Keratinocyte (primary cell): Measurements from ENCODE around the gene GYS2. TPM values are rescaled to one million over a fixed set of nuclear protein-coding genes. Genes with fewer than 3 reads are reported as not detected.

Experiments used
- DNase-seq: peaks from one replicate; pipeline ENCODE4 v3.0.0-alpha.2; 2011; ENCODE audit warnings: low read depth, missing footprints, low spot score
- FAIRE-seq: peaks from 2 replicates; lab custom pipeline; 2011; peaks lifted over from hg19 to GRCh38; lab: Jason Lieb, UNC
- H2AFZ ChIP-seq: 2 replicates; pipeline ENCODE4 v1.6.0; 2012; ENCODE audit warnings: low read length, control low read depth, inconsistent platforms; ENCODE audit not compliant: control insufficient read depth
- H3K27ac ChIP-seq: 2 replicates; pipeline ENCODE4 v1.5.1; 2011; ENCODE audit warnings: low read length; ENCODE audit not compliant: control insufficient read depth, insufficient read depth
- H3K27me3 ChIP-seq: 3 replicates; pipeline ENCODE4 v1.6.0; 2011; ENCODE audit warnings: low read length; ENCODE audit not compliant: control insufficient read depth, insufficient read depth; ENCODE audit errors: extremely low read depth
- H3K36me3 ChIP-seq, 2 experiments: 2 replicates in 1 of 2; 3 replicates in 1 of 2; pipeline ENCODE4 v1.5.1; 2011; ENCODE audit warnings: low read length in 2 of 2, mild to moderate bottlenecking in 1 of 2; ENCODE audit not compliant: control insufficient read depth in 2 of 2, insufficient read depth in 2 of 2; ENCODE audit errors: extremely low read depth in 1 of 2
- H3K4me1 ChIP-seq: 3 replicates; pipeline ENCODE4 v1.5.1; 2011; ENCODE audit warnings: low read length; ENCODE audit not compliant: control insufficient read depth, insufficient read depth; ENCODE audit errors: extremely low read depth
- H3K4me2 ChIP-seq: 3 replicates; pipeline ENCODE4 v1.6.0; 2011; ENCODE audit warnings: low read depth, low read length; ENCODE audit not compliant: control insufficient read depth, insufficient read depth; ENCODE audit errors: extremely low read depth
- H3K4me3 ChIP-seq, 3 experiments: fragments of 200-600 bp in 1 of 3; sonication (generic) in 1 of 3; 2 replicates in 2 of 3; 3 replicates in 1 of 3; pipeline ENCODE4 v1.5.1; 2011 to 2016; ENCODE audit warnings: low read length in 3 of 3, mild to moderate bottlenecking in 3 of 3, control low read depth in 2 of 3, inconsistent platforms in 1 of 3, low read depth in 1 of 3, mixed read lengths in 1 of 3, mixed run types in 1 of 3, moderate library complexity in 1 of 3; ENCODE audit not compliant: control insufficient read depth in 2 of 3, insufficient read depth in 2 of 3; ENCODE audit errors: extremely low read depth in 1 of 3
- H3K79me2 ChIP-seq: 2 replicates; pipeline ENCODE4 v1.6.0; 2012; ENCODE audit warnings: low read length; ENCODE audit not compliant: control insufficient read depth, insufficient read depth
- H3K9ac ChIP-seq: 3 replicates; pipeline ENCODE4 v1.6.0; 2011; ENCODE audit warnings: low read length; ENCODE audit not compliant: control insufficient read depth, insufficient read depth; ENCODE audit errors: extremely low read depth
- H3K9me1 ChIP-seq: 3 replicates; pipeline ENCODE4 v1.6.0; 2011; ENCODE audit warnings: low read length; ENCODE audit not compliant: control insufficient read depth, insufficient read depth; ENCODE audit errors: extremely low read depth
- H3K9me3 ChIP-seq: 2 replicates; pipeline ENCODE4 v1.5.1; 2012; ENCODE audit warnings: low read depth, low read length; ENCODE audit not compliant: control insufficient read depth
- H4K20me1 ChIP-seq: 3 replicates; pipeline ENCODE4 v1.6.0; 2011; ENCODE audit warnings: low read length; ENCODE audit not compliant: control insufficient read depth, insufficient read depth; ENCODE audit errors: extremely low read depth
- CTCF ChIP-seq, 3 experiments: IDR thresholded peaks in 1 of 3; conservative IDR thresholded peaks in 1 of 3; optimal IDR thresholded peaks in 1 of 3; 2 replicates in 2 of 3; 3 replicates in 1 of 3; pipeline versions ENCODE3 to v1.5.1; 2011; ENCODE audit warnings: low read length in 3 of 3, mild to moderate bottlenecking in 3 of 3, moderate library complexity in 2 of 3, control low read depth in 1 of 3, inconsistent platforms in 1 of 3; ENCODE audit not compliant: insufficient read depth in 2 of 3; ENCODE audit errors: extremely low read depth in 1 of 3
- EZH2 ChIP-seq: IDR thresholded peaks from one replicate; pipeline ENCODE4 v1.6.1; 2012; ENCODE audit warnings: inconsistent platforms, mild to moderate bottlenecking, low read length, moderate library complexity
- dilution Hi-C: fragments of 300-500 bp; cut with MboI; formaldehyde crosslinking; loops from one replicate; pipeline ENCODE4 v1.7.0; 2020; ENCODE audit warnings: low sequenced_read_pairs; ENCODE audit not compliant: extremely low pct_ligation_motif_present
- polyA plus RNA-seq, 5 experiments: library from polyadenylated mRNA; depleted of rRNA in 3 of 5; stranded (reverse) in 3 of 5; stranded (forward) in 1 of 5; unstranded in 1 of 5; fragments of >200 nt; gene quantifications; 1 replicate in 1 of 5; 2 replicates in 3 of 5; 3 replicates in 1 of 5; pipeline versions ENCODE4 v1.2.1 to v1.2.3, GENCODE V29; 2011 to 2012; ENCODE audit warnings: missing spikeins in 2 of 5, low read depth in 1 of 5, low replicate concordance in 1 of 5

Gene GYS2
- polyA plus RNA-seq, 1 donor (not counting 4 experiments of a cell fraction or from before 2014, with no cell fraction given): not detected

DNA sequence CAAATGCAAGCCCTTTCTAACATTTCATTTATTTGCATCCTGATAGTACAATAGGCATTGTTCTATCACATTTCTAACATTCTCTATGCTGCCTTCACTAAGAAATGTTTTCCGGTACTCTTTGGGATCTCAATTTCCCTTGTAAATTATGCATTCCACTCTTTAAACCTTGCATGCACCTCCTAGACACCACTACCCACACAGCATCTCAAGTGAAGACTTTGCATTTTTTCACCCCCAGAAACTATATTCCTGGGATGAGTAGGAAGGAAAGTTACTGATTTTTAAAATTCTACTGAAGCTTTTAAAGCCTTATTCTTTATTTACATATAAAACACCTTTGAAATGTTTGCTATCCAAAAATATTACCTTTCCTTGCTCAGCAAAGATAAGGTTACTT is 27.1 kb downstream of the GYS2 start:
- H3K9ac ChIP-seq: no peak overlapping the region
- H3K27ac ChIP-seq: no peak overlapping the region
- DNase-seq (no peak), FAIRE-seq (no peak)
- dilution Hi-C loops: no loop called here
- no peak overlapping the region for H2AFZ ChIP-seq
- H3K79me2 ChIP-seq: no peaks in the 10 kb centered on the region
- H3K27me3 ChIP-seq: no peaks in the 10 kb centered on the region
- H3K4me1 ChIP-seq: no peaks in the 10 kb centered on the region
- no peak overlapping the region for H3K4me3 ChIP-seq
- H3K36me3 ChIP-seq: no peaks in the 10 kb centered on the region
- H4K20me1 ChIP-seq: no peaks in the 10 kb centered on the region
- H3K9me1 ChIP-seq: no peaks in the 10 kb centered on the region
- H3K4me2 ChIP-seq: no peak overlapping the region
- H3K9me3 ChIP-seq: no peaks in the 10 kb centered on the region
- TF ChIP-seq EZH2 (no peak), CTCF (optimal IDR thresholded peaks at IDR 0.05 in 1 of 3, IDR thresholded peaks at IDR 0.05 in 1 of 3, conservative IDR thresholded peaks at IDR 0.05 in 1 of 3; ENCODE audit: extremely low read depth in 1 of 3, insufficient read depth in 2 of 3, low read length in 3 of 3) (no peak)

- no peak overlapping the region for H3K9ac ChIP-seq
- no peaks in the 10 kb centered on the region for H3K9me3 ChIP-seq
- no peaks in the 10 kb centered on the region for H4K20me1 ChIP-seq
- no peaks in the 10 kb centered on the region for H3K27me3 ChIP-seq
- dilution Hi-C loops: no loop called here
- no peaks in the 10 kb centered on the region for H3K79me2 ChIP-seq
- H3K36me3 ChIP-seq: no peaks in the 10 kb centered on the region
- H3K4me3 ChIP-seq: no peak overlapping the region
- DNase-seq (no peak), FAIRE-seq (no peak)
- H2AFZ ChIP-seq: no peak overlapping the region
- H3K4me2 ChIP-seq: no peak overlapping the region
- H3K27ac ChIP-seq: no peak overlapping the region
- no peak for TF ChIP-seq EZH2
- no peak for TF ChIP-seq CTCF (optimal IDR thresholded peaks at IDR 0.05 in 1 of 3, IDR thresholded peaks at IDR 0.05 in 1 of 3, conservative IDR thresholded peaks at IDR 0.05 in 1 of 3; ENCODE audit: extremely low read depth in 1 of 3, insufficient read depth in 2 of 3, low read length in 3 of 3)
- no peaks in the 10 kb centered on the region for H3K9me1 ChIP-seq
- H3K4me1 ChIP-seq: no peaks in the 10 kb centered on the region
Observed at GRCh38 chr12:21576431-21576830, 28.2 kb downstream of the GYS2 start.
